ENCODE results near the gene IFNA13.

The IFNA13 gene

DNA sequence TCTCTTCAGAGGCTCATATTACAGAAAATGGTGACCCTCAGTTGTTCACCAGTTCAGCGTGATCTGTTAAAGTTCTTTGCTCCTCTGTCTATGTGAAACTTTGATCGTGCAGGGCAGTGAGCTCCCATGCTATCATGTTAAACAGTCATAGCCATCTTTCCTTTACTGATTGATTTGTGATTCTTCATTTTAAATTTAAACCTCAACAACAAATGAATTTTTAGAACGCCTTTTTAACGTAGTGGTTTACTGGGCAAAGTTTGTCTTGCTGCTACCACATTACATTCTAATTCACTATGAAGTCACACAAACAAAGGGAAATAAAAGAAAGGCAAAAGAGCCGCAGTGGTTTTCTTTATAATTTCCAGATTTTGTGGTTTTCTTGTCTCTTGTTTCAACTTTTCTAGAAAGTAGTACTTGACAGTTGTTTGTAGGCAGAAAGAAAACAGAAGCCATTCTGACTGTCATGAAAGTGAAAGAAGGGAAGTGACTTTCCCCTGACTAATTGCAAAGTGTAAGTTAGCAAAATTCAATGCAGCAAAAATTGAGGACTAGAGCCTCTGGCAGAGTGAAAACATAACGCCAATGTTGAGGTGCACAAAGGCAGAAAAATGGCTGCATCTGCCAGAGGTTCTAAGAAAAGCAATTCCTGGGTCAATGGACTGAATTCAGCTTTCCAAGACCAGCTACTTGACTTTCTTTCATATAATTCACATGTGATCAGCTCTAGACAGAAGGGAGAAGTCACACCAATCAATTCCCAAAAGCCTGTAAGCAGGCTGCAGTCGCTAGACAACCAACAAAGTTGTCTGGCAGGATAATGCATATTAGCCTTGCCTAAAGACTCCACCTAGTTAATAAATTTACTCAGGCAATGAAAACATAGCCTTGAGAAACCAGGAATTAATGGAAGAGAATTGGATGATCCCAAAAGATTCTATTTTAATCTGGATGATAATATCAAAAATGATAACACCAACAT is 10.1 kb downstream of the IFNA13 start:
- no peaks in the 10 kb centered on the region; the same call in 1 of the 2 replicates for H3K9me3 ChIP-seq (ENCODE audit: insufficient read depth, low read depth, low read length)
- H3F3A ChIP-seq (ENCODE audit: low read depth) = no peaks in the 10 kb centered on the region
- H3K9ac ChIP-seq (ENCODE audit: low read depth, low read length, poor library complexity, severe bottlenecking) = no peak overlapping the region
- no peaks in the 10 kb centered on the region for H3K79me2 ChIP-seq (ENCODE audit: insufficient read depth, low read length)
- no peak overlapping the region for H3K4me3 ChIP-seq (ENCODE audit: low read length, poor library complexity, severe bottlenecking)
- no peaks in the 10 kb centered on the region for H3K27me3 ChIP-seq (ENCODE audit: insufficient read depth, low read length, poor library complexity, severe bottlenecking)
- H3K9me2 ChIP-seq (replicated peaks; ENCODE audit: low read depth, low read length) = no peaks in the 10 kb centered on the region
- H3K36me3 ChIP-seq (ENCODE audit: insufficient read depth, low read length) = no peaks in the 10 kb centered on the region
- H2AFZ ChIP-seq (ENCODE audit: low read length) = peak overlapping the region; percentile 68
- TF ChIP-seq CTCF (conservative IDR thresholded peaks at IDR 0.05; ENCODE audit: low read length) (no peak), EZH2phosphoT487 (IDR thresholded peaks at IDR 0.05; ENCODE audit: borderline replicate concordance) (no peak)
- H4K20me1 ChIP-seq (ENCODE audit: insufficient read depth, low read length, poor library complexity, severe bottlenecking) = no peaks in the 10 kb centered on the region
- H3K4me2 ChIP-seq (ENCODE audit: low read depth, low read length, poor library complexity, severe bottlenecking) = peak overlapping the region; percentile 16
- peaks cover 3% of the 10 kb centered on the region for H3K4me1 ChIP-seq (ENCODE audit: insufficient read depth, low read length, poor library complexity, severe bottlenecking)

DNA sequence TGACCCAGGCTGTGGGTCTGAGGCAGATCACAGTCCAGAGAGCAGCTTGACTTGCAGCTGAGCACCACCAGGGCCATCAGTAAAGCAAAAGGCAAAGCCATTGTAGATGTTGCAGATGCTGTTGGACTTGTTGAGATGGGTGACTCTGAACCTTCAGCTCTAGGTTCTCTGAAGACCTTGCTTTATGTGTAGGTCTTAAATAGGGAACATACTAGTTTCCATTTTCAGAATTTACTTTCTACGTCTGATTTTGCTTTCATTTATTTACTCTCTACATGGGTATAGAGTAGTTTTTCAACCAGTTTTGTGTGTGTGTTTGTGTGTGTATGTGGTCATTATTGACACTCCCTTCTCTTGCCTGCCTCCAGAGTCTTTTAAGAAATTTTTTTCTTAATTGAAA is 17.1 kb downstream of the IFNA13 start, which contains the start of gene IFNA6:
IFNA6 (minus strand) TSS at position 101 of the 400 bp plus-strand sequence; CDS start at position 101, 0 bp downstream.
- Histone ChIP-seq H3K36me3 (ENCODE audit: insufficient read depth, low read length) (no peaks in the 10 kb centered on the region), H3K9ac (ENCODE audit: low read depth, low read length, poor library complexity, severe bottlenecking) (no peak within 1 kb of the TSS), H2AFZ (ENCODE audit: low read length) (no peak within 1 kb of the TSS), H3K9me3 (ENCODE audit: insufficient read depth, low read depth, low read length) (no peaks in the 10 kb centered on the region; the same call in 1 of the 2 replicates), H3F3A (ENCODE audit: low read depth) (no peaks in the 10 kb centered on the region), H4K20me1 (ENCODE audit: insufficient read depth, low read length, poor library complexity, severe bottlenecking) (no peaks in the 10 kb centered on the region), H3K27me3 (ENCODE audit: insufficient read depth, low read length, poor library complexity, severe bottlenecking) (no peaks in the 10 kb centered on the region), H3K4me2 (ENCODE audit: low read depth, low read length, poor library complexity, severe bottlenecking) (no peak within 1 kb of the TSS), H3K9me2 (replicated peaks; ENCODE audit: low read depth, low read length) (no peaks in the 10 kb centered on the region), H3K4me3 (ENCODE audit: low read length, poor library complexity, severe bottlenecking) (no peak within 1 kb of the TSS), H3K4me1 (ENCODE audit: insufficient read depth, low read length, poor library complexity, severe bottlenecking) (no peaks in the 10 kb centered on the region), H3K79me2 (ENCODE audit: insufficient read depth, low read length) (no peaks in the 10 kb centered on the region)
- TF ChIP-seq EZH2phosphoT487 (IDR thresholded peaks at IDR 0.05; ENCODE audit: borderline replicate concordance) = no peak
- TF ChIP-seq CTCF (conservative IDR thresholded peaks at IDR 0.05; ENCODE audit: low read length) = no peak

DNA sequence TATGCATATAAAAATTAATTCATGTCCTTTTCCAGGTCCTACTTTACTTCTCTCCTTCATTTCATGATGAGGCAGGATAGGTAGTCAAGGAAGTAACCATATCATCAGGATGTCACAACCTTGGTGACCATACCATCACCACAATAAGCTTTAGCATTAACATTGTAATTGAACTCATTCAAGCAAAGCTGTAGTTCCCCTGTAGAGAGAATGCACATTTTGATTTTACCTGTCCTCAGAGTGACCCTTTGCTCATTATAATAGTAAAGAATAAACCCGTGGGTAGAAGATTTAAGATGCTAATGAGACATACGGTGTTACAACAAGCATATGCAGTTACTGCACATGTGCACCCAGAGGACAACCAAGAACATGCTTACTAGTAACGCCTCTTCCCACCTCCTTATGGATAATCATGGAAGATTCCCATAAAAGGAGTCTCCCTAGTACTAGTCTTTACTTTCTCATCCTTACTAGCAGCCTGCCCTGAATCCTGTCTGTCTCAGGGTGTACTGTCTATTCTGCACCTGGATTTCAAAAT is 19.4 kb downstream of the IFNA13 start:
- H3K9ac ChIP-seq (ENCODE audit: low read depth, low read length, poor library complexity, severe bottlenecking) = no peak overlapping the region
- no peaks in the 10 kb centered on the region for H3F3A ChIP-seq (ENCODE audit: low read depth)
- no peaks in the 10 kb centered on the region for H3K36me3 ChIP-seq (ENCODE audit: insufficient read depth, low read length)
- H3K4me2 ChIP-seq (ENCODE audit: low read depth, low read length, poor library complexity, severe bottlenecking) = no peak overlapping the region
- no peak for TF ChIP-seq EZH2phosphoT487 (IDR thresholded peaks at IDR 0.05; ENCODE audit: borderline replicate concordance)
- TF ChIP-seq CTCF (conservative IDR thresholded peaks at IDR 0.05; ENCODE audit: low read length) = no peak
- no peak overlapping the region for H2AFZ ChIP-seq (ENCODE audit: low read length)
- no peaks in the 10 kb centered on the region for H3K9me3 ChIP-seq (ENCODE audit: insufficient read depth, low read depth, low read length)
- no peaks in the 10 kb centered on the region for H3K9me2 ChIP-seq (replicated peaks; ENCODE audit: low read depth, low read length)
- no peaks in the 10 kb centered on the region for H3K4me1 ChIP-seq (ENCODE audit: insufficient read depth, low read length, poor library complexity, severe bottlenecking)
- H3K27me3 ChIP-seq (ENCODE audit: insufficient read depth, low read length, poor library complexity, severe bottlenecking) = no peaks in the 10 kb centered on the region
- no peaks in the 10 kb centered on the region for H3K79me2 ChIP-seq (ENCODE audit: insufficient read depth, low read length)
- no peak overlapping the region for H3K4me3 ChIP-seq (ENCODE audit: low read length, poor library complexity, severe bottlenecking)
- no peaks in the 10 kb centered on the region for H4K20me1 ChIP-seq (ENCODE audit: insufficient read depth, low read length, poor library complexity, severe bottlenecking)
